Trophoblast cell (in vitro differentiated cells and primary cell): Measurements from ENCODE around the gene MAML3.

ENCODE experiments used
- DNase-seq, 2 donors: peaks; one replicate each; pipeline ENCODE4 v3.0.0-alpha.2; 2016
- H2AFZ ChIP-seq: 2 replicates; pipeline ENCODE4 v1.6.1; 2013; ENCODE audit warnings: low read length, moderate library complexity, mild to moderate bottlenecking; ENCODE audit not compliant: insufficient read depth, poor library complexity
- H2AK5ac ChIP-seq: 2 replicates; pipeline ENCODE4 v1.6.1; 2013; ENCODE audit warnings: mild to moderate bottlenecking, low read length
- H2BK120ac ChIP-seq: 2 replicates; pipeline ENCODE4 v1.6.1; 2013; ENCODE audit warnings: low read length, mild to moderate bottlenecking, moderate library complexity; ENCODE audit not compliant: insufficient read depth, poor library complexity
- H2BK12ac ChIP-seq: 2 replicates; pipeline ENCODE4 v1.6.1; 2013; ENCODE audit warnings: mild to moderate bottlenecking, low read length, moderate library complexity
- H2BK5ac ChIP-seq: 2 replicates; pipeline ENCODE4 v1.6.1; 2013; ENCODE audit warnings: low read length, low read depth, moderate library complexity, mild to moderate bottlenecking; ENCODE audit not compliant: poor library complexity
- H3K14ac ChIP-seq: 2 replicates; pipeline ENCODE4 v1.6.1; 2013; ENCODE audit warnings: mild to moderate bottlenecking, low read length
- H3K18ac ChIP-seq: 2 replicates; pipeline ENCODE4 v1.6.1; 2013; ENCODE audit warnings: mild to moderate bottlenecking, low read length
- H3K23ac ChIP-seq: 2 replicates; pipeline ENCODE4 v1.6.1; 2013; ENCODE audit warnings: low read length
- H3K27ac ChIP-seq: 2 replicates; pipeline ENCODE4 v1.5.1; 2013; ENCODE audit warnings: low read depth, mild to moderate bottlenecking, inconsistent platforms, low read length, moderate library complexity
- H3K27me3 ChIP-seq: 2 replicates; pipeline ENCODE4 v1.6.1; 2013; ENCODE audit warnings: inconsistent platforms, mild to moderate bottlenecking, low read length, moderate library complexity; ENCODE audit not compliant: insufficient read depth
- H3K36me3 ChIP-seq, 2 experiments: 1 replicate in 1 of 2; 2 replicates in 1 of 2; pipeline ENCODE4 v1.6.1; 2013; ENCODE audit warnings: low read length in 2 of 2, mild to moderate bottlenecking in 2 of 2, moderate library complexity in 1 of 2; ENCODE audit not compliant: insufficient read depth in 2 of 2, control insufficient read depth in 1 of 2
- H3K4ac ChIP-seq: 2 replicates; pipeline ENCODE4 v1.6.1; 2013; ENCODE audit warnings: low read depth, mild to moderate bottlenecking, low read length, moderate library complexity
- H3K4me1 ChIP-seq, 2 experiments: 1 replicate in 1 of 2; 2 replicates in 1 of 2; pipeline ENCODE4 v1.6.1; 2013; ENCODE audit warnings: low read length in 2 of 2, mild to moderate bottlenecking in 2 of 2, moderate library complexity in 1 of 2; ENCODE audit not compliant: insufficient read depth in 2 of 2, control insufficient read depth in 1 of 2
- H3K4me2 ChIP-seq: 2 replicates; pipeline ENCODE4 v1.6.1; 2013; ENCODE audit warnings: inconsistent platforms, mild to moderate bottlenecking, low read length, moderate library complexity
- H3K4me3 ChIP-seq: 2 replicates; pipeline ENCODE4 v1.5.1; 2013; ENCODE audit warnings: mild to moderate bottlenecking, low read depth, low read length, inconsistent platforms
- H3K79me1 ChIP-seq: one replicate; pipeline ENCODE4 v1.6.1; 2013; ENCODE audit warnings: low read length
- H3K79me2 ChIP-seq: 2 replicates; pipeline ENCODE4 v1.6.1; 2013; ENCODE audit warnings: low read length, mild to moderate bottlenecking; ENCODE audit not compliant: control insufficient read depth, insufficient read depth, poor library complexity
- H3K9ac ChIP-seq: 2 replicates; pipeline ENCODE4 v1.6.1; 2013; ENCODE audit warnings: mild to moderate bottlenecking, low read length
- H3K9me3 ChIP-seq: 2 replicates; pipeline ENCODE4 v1.6.1; 2013; ENCODE audit warnings: low read depth, mild to moderate bottlenecking, control low read depth, inconsistent platforms, low read length; ENCODE audit not compliant: insufficient read depth
- H4K12ac ChIP-seq: 2 replicates; pipeline ENCODE4 v1.6.1; 2013; ENCODE audit warnings: low read depth, mild to moderate bottlenecking, low read length, moderate library complexity
- H4K8ac ChIP-seq: 2 replicates; pipeline ENCODE4 v1.6.1; 2013; ENCODE audit warnings: low read depth, mild to moderate bottlenecking, low read length, moderate library complexity
- H4K91ac ChIP-seq: one replicate; pipeline ENCODE4 v1.6.1; 2013; ENCODE audit warnings: low read depth, mild to moderate bottlenecking, low read length, moderate library complexity
- WGBS: extraction: QIAGEN DNeasy Blood & Tissue Kit; methylation state at CpG from one replicate; pipeline ENCODE4 v1.1.7; 2013; ENCODE audit warnings: missing lambda C conversion rate; ENCODE audit not compliant: insufficient read length, insufficient coverage; ENCODE audit errors: extremely low coverage; 5-methylcytosine and 5-hydroxymethylcytosine counted together

The MAML3 gene

DNA sequence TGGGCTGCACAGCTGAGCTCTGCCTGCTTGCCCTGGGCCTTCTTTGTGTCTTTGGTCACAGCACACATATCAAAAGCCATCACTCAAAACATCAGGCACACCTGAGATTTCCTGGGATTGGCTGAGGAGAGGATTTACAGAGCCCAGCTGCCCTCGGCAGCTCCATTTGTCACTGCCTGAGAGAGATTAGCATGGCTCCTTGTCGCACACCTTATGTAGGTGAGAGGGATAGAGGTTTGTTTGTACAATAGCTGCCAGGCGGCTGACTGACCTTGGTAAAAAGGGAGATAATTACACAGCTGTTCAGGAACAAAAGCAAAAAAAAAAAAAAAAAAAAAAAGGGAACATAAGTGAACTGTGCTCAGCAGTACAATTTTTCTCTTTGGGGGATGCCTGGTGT is 425.1 kb downstream of the MAML3 start:
- WGBS = no CpG with 5 or more reads among the region's 3 CpGs

DNA sequence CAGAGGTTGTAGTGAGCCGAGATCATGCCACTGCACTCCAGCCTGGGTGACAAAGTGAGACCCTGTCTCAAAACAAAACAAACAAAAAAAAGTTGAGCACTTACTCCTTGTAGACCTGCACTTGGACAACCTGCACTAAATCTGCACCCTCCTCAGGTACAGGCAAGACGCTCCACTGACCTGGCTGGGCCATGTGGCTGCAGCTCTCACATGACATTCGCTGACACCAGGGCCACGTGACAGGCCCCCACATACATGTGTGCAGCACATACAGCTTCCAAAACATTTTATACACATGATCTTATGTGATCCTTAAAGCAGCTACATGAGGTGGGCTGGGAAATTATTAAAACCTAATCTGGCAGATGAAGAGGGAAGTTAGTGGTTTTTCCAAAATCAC is 425.8 kb downstream of the MAML3 start:
- Histone ChIP-seq H4K12ac (no peak overlapping the region), H3K4me2 (no peak overlapping the region), H3K4ac (no peak overlapping the region), H3K79me1 (peaks cover 2% of the 10 kb centered on the region), H3K9ac (no peak overlapping the region), H2BK5ac (no peak overlapping the region), H3K18ac (no peak overlapping the region), H3K27me3 (no peaks in the 10 kb centered on the region), H3K4me3 (no peak overlapping the region), H2AK5ac (no peak overlapping the region), H2BK12ac (no peak overlapping the region), H3K14ac (no peak overlapping the region), H2AFZ (no peak overlapping the region), H3K27ac (no peak overlapping the region), H4K8ac (no peak overlapping the region), H2BK120ac (no peak overlapping the region), H3K79me2 (no peaks in the 10 kb centered on the region), H4K91ac (no peak overlapping the region), H3K9me3 (peaks cover 2% of the 10 kb centered on the region), H3K36me3 (peaks cover 11 to 14% of the 10 kb centered on the region in 2 experiments), H3K4me1 (peaks cover 5 to 7% of the 10 kb centered on the region in 2 experiments), H3K23ac (no peak overlapping the region)
- DNase-seq = no peak
- no CpG with 5 or more reads among the region's 4 CpGs for WGBS

More for the DNA sequence above, 425.1 kb downstream of the MAML3 start:
- H3K4ac ChIP-seq = no peak overlapping the region
- H3K9me3 ChIP-seq = peaks cover 2% of the 10 kb centered on the region
- H3K27me3 ChIP-seq = no peaks in the 10 kb centered on the region
- H2BK120ac ChIP-seq = peak overlapping the region; percentile 30
- no peak overlapping the region for H3K9ac ChIP-seq
- no peak for DNase-seq
- no peak overlapping the region for H2AFZ ChIP-seq
- H3K27ac ChIP-seq = no peak overlapping the region
- no peak overlapping the region for H3K23ac ChIP-seq
- H2BK12ac ChIP-seq = peak overlapping the region; percentile 4
- H3K4me2 ChIP-seq = no peak overlapping the region
- H2AK5ac ChIP-seq = no peak overlapping the region
- H3K79me1 ChIP-seq = peaks cover 3% of the 10 kb centered on the region
- peaks cover 6 to 7% of the 10 kb centered on the region in 2 experiments for H3K4me1 ChIP-seq
- H3K36me3 ChIP-seq = peaks cover 11 to 14% of the 10 kb centered on the region in 2 experiments
- H4K12ac ChIP-seq = no peak overlapping the region
- H3K79me2 ChIP-seq = no peaks in the 10 kb centered on the region
- no peak overlapping the region for H2BK5ac ChIP-seq
- no peak overlapping the region for H3K4me3 ChIP-seq
- H4K8ac ChIP-seq = peak overlapping the region; percentile 32
- H3K14ac ChIP-seq = no peak overlapping the region
- no peak overlapping the region for H4K91ac ChIP-seq
- H3K18ac ChIP-seq = no peak overlapping the region

DNA sequence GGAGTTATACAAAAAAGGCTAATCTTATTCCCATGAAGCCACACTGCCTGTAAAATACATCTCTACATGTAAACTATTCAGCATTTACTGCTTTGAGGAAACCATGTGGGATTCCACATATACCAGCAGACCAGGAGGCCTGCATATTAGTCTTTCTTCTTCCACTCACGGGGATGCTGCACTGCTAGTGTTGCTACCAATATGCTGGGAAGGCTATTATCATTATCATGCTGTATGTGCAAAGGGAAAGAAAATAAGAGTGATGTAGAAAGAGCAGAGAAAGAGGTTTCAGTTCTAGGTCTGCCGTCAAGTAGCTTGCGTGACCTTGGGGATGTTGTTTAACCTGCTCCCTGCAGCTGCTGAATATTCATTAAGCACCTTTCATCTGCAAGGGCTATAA is 427.4 kb downstream of the MAML3 start:
- H2BK120ac ChIP-seq = no peak overlapping the region
- H3K14ac ChIP-seq = no peak overlapping the region
- H3K4me1 ChIP-seq = peaks cover 5 to 7% of the 10 kb centered on the region in 2 experiments
- H3K9me3 ChIP-seq = peaks cover 2% of the 10 kb centered on the region
- no peak overlapping the region for H3K27ac ChIP-seq
- peaks cover 11 to 14% of the 10 kb centered on the region in 2 experiments for H3K36me3 ChIP-seq
- no peak overlapping the region for H3K9ac ChIP-seq
- H3K23ac ChIP-seq = no peak overlapping the region
- WGBS = no CpG with 5 or more reads among the region's 3 CpGs
- DNase-seq = no peak
- H3K18ac ChIP-seq = no peak overlapping the region
- H2AFZ ChIP-seq = no peak overlapping the region
- H4K12ac ChIP-seq = no peak overlapping the region
- H3K79me1 ChIP-seq = no peaks in the 10 kb centered on the region
- no peak overlapping the region for H3K4ac ChIP-seq
- no peak overlapping the region for H4K91ac ChIP-seq
- no peak overlapping the region for H4K8ac ChIP-seq
- H2BK5ac ChIP-seq = no peak overlapping the region
- no peak overlapping the region for H3K4me3 ChIP-seq
- H3K79me2 ChIP-seq = no peaks in the 10 kb centered on the region
- no peak overlapping the region for H2AK5ac ChIP-seq
- H3K27me3 ChIP-seq = no peaks in the 10 kb centered on the region
- no peak overlapping the region for H3K4me2 ChIP-seq
- no peak overlapping the region for H2BK12ac ChIP-seq

DNA sequence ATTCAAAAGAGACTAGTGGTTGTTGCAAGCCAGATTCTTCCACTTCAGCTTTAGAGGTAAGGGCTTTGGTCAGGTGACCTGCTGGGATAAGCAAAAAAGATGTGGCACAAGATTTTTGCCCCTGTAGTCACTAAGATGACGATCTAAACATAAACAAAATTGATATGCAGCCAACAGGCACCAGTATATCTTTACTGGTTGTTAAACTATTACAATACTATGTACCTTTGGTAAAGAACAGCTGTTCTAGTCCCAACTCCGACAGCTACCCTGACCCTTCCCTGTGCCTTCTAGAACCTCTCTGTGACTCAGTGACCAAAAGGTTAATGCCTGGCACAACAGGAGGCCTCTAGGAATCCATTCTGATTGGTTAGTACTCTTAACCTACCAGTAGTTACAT is 428.7 kb downstream of the MAML3 start:
- no peak overlapping the region for H2AK5ac ChIP-seq
- H3K27me3 ChIP-seq = no peaks in the 10 kb centered on the region
- H4K8ac ChIP-seq = no peak overlapping the region
- no peak overlapping the region for H4K91ac ChIP-seq
- no peak overlapping the region for H3K14ac ChIP-seq
- DNase-seq = peak; percentile 83 to 90
- no peak overlapping the region for H2BK5ac ChIP-seq
- WGBS = no CpG with 5 or more reads among the region's 2 CpGs
- H2BK120ac ChIP-seq = no peak overlapping the region
- no peak overlapping the region for H3K27ac ChIP-seq
- no peaks in the 10 kb centered on the region for H3K79me1 ChIP-seq
- H3K79me2 ChIP-seq = no peaks in the 10 kb centered on the region
- H3K4me2 ChIP-seq = no peak overlapping the region
- no peak overlapping the region for H2BK12ac ChIP-seq
- H3K9me3 ChIP-seq = peaks cover 2% of the 10 kb centered on the region
- H3K4me3 ChIP-seq = no peak overlapping the region
- no peak overlapping the region for H3K18ac ChIP-seq
- no peak overlapping the region for H3K23ac ChIP-seq
- no peak overlapping the region for H2AFZ ChIP-seq
- no peak overlapping the region for H3K9ac ChIP-seq
- H4K12ac ChIP-seq = no peak overlapping the region
- H3K36me3 ChIP-seq = peaks cover 11 to 14% of the 10 kb centered on the region in 2 experiments
- H3K4ac ChIP-seq = no peak overlapping the region
- H3K4me1 ChIP-seq = peaks cover 0 to 3% of the 10 kb centered on the region in 2 experiments
